Cerebellar nuclear complex (tissue), 1 donor: ENCODE results near the gene PAK6.
A peak's percentile ranks its signal among the peaks of the same experiment; 100 is the strongest.

ENCODE experiments used
- DNase-seq, 2 experiments: peaks; one replicate each; lab custom pipeline; 2025; lab: John Stamatoyannopoulos, UW

The PAK6 gene

GRCh38 chr15:40310001-40310959 is 71.4 kb downstream of the PAK6 start:
- DNase-seq: no peak

DNA sequence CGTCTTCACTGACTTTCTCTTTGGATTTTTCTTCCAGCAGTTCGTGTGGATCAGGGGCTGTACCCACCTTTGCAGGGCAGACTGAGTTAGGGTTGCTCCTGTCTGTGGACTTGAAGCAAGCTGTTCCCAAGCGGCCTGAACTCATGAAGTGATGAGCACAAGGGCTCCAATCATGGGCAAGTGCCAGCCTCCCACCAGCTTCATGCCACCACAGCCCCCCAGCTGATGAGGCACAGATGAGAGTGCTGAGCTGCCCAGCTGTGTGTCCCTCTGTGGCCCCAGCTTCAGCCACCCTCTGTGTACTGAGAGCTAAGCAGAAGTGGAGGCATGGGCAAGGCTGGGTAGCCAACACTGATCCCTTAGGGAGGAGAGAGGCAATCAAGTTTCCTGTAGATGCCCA is 72.1 kb downstream of the PAK6 start:
- no peak for DNase-seq

- DNase-seq: no peak
These were observed 73.7 kb downstream of the PAK6 start for GRCh38 chr15:40312370-40313158.

DNA sequence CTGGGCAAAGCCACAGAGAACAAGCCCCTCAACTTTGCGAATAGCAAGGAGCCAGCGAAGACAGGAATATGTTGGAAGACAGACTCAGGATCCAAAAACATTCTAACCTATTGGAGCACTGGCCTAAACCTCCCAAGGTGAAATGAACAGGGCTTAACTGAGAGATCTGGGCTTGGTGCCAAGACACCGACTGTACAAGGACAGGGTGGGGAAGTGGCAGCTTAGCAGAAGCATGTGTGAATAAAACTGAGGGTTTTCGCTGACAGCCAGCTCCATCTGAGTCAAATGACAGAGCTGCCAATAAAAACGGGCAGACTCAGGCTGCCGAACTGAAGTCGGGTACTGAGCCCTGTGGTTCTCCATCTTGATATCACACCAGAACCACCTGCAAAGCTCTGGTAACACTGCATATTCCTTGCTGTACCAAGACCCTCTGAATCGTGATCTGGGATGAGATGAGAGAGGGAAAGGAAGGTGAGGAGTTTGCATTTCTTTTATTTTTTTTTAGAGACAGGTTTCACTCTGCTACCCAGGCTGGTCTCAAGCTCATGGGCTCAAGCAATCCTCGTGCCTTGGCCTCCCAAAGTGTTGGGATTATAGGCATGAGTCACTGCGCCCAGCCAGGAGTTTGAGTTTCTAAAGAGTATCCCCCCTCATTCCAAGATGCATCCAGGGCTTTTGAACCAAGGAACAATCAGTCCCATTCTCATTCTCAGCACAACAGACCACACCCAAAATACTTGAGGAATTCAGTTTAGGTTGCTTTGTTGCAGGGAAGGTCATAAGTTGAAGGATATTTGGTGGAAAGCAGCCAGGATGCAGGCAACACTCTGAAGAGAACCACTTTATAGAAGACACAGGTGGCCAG is 74.9 kb downstream of the PAK6 start:
- peak in 1 of 2 experiments; percentile 37 for DNase-seq

DNA sequence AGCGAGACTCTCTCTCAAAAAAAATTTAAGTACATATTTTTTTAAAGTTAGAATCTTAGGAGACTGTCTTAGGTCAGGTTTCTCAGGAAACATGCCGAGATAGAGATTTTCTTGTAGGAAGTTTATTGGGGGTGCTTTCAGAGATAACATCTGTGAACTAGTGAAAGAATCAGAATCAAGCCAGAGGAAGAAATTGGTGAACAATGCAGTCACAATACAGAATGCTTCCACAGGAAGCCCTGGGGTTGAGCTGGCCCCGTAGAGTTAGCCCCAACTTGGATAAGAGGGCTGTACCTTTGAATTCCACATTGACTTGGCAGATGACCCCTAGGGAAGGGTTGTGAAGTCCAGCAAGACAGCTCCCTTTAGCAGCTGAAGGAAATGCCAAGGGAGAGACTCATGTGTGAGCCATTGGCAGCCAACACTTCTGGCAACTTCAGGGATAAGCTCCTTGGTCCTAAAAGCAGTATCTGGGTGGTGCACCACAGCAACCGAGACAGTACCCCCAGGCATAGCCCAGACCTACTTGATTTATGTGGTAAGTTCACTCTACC is 75.9 kb downstream of the PAK6 start:
- no peak for DNase-seq

- no peak for DNase-seq
These were observed 78.1 kb downstream of the PAK6 start for GRCh38 chr15:40316931-40317330.

DNA sequence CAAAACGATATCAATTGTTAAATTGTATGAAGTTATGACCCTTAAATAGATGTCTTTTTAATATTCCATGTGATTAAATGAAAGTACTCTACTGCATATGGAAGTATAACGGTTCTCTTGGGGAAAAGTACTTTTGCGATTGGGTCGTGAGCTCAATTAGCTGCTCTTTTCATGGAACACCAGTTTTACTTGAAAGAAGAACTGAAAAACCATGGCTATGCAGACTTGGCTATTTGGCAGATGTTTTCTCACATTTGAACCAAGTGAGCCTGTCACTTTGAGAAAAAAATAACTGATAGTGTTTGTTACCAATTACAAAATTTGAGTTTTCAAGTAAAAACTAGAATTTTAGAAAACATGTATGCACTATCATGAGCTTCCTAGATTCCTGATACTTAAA is 78.7 kb downstream of the PAK6 start:
- no peak for DNase-seq

DNA sequence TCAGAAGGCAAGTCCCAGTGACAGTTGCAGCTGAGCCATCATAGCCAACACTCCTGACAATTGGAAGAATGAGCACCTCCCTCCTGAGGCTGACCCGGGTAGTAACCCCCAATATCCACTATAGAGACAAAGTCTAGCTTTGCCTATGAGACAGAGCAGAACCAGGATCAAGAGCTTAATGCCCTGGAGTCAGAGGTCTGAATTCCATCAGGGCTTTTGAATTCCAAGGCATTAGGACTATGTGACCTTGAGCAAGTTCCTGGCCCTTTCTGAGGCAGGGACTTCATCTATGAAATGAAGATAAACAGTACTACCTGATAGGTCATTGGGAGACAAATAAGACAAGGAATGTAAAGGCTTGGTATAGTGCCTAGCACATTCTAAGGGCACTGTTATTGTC is 81.5 kb downstream of the PAK6 start:
- no peak for DNase-seq

DNA sequence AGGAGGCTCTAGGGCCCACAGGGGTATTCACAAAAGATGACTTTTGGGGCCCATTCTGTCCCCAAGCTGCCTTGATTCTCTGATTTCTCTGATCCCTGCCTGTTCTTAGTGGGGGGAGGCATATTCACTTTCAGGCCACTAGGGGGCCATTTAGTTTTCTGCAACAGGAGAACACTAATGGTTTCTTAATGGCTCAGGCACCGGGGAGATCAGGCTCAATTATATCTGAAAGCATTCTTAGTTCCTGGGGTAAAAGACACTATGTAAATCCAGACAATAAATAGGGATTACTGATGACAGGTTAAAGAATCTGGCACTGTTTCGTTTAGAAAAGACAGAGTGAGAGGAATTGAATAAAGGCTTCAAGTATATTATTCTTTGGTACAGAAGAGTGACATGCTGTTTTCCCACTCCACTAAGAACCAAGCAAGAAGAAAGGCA is 82.1 kb downstream of the PAK6 start:
- peak in 1 of 2 experiments; percentile 57 for DNase-seq

- no peak for DNase-seq
These were observed 83.8 kb downstream of the PAK6 start for GRCh38 chr15:40322531-40323238.

DNA sequence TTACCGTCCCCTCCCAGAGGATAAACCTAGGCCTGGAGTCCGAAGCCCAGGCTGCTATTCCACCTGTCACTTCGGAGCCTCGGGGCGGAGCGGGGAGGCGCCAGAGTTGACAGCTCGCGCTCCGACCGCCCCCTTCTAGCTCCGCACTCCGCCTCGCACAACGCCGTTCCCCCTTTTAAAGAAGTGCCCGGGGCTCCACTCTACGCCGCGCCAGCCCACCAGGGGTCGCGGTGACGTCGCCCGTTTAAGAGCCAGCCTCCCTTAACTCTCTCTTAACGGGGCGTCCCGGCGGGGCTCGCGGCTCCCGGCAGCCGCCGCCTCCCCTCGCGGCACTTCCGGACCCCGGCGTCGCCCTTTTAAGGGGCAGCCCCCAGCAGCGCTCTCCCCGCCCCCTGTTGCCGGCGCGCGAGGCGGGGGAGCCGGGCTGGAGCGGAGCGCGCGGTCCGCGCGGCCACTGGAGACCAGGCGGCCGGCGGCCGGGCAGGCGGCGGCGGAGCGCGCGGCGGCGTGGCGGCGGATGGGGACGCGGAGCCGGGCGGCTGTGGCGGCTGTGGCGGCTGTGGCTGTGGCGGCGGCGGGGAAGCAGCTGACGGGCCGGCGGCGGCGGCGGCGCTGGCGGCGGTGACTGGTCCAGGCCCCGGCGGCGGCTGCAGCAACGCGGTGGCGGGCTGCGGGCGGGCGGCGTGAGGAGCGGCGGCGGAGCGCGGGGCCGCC is 84.5 kb downstream of the PAK6 start, which contains the start of gene INAFM2:
Gene INAFM2, plus strand, starts transcription at position 454 of the 714 bp plus-strand sequence. CDS start 364 bp downstream, outside the sequence.
- peak in 1 of 2 experiments; percentile 62 for DNase-seq

DNA sequence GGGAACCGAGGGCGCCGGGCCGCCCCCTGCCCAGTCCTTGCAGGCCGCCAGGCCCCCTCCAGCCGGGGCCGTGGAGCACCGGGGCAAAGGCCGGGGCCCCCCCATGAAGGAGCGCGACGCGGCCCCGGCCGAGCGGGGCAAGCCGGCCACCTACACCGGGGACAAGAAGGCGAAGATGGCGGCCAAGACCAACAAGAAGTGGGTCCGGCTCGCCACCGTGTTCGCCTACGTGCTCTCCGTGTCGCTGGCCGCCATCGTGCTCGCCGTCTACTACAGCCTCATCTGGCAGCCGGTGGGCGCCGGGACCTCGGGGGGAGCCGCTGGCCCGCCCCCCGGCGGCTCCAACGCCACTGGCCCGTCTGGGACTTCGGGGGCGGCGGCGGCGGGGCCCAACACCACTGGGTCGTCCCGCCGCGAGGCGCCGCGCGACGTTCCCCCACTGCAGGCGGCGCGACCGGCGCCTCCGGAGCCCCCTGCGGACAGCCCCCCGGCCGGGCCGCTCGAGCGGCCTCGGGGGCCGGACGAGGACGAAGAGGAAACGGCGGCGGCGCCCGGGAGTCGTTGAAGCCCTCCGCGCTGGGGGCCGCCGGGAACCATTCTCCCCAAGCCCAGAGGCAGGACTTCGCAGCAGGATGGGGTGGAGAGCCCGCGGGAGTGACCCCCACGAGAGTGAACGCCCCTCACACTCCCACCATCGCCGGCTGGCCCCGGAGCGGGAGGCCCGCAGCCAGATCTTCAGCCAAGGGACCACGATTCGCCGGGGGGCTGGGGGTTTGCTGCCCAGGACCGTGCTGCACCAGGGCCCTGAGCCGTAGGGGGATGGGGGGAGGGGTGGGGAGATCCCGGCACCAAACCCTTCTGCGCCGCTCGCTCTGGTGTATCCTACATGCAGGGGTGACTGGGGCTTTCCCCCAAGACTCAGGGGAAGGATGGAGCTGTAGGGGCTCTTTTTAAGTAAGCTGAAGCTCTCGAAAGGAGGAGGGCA is 85.4 kb downstream of the PAK6 start:
- DNase-seq: no peak

- DNase-seq: no peak
These were observed 86.3 kb downstream of the PAK6 start for GRCh38 chr15:40325188-40325587.

DNA sequence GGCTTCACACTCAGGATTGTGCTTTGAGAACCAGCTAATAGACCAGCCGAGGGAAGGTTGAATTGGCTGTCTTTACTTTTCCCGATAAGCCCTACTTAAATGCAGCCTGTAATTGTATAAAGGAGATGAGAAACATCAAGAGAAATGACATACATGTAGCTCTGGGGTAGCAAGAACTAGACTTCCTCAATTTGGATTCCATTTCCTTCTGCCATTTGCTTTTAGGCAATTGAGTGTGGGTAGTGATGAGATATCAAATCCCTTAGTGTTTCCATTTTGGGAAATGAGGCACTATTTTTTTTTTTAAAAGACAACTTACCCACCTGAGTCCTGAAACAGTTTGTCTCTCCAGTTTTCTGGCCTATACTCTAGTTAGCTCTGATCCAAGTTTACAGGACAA is 86.8 kb downstream of the PAK6 start:
- DNase-seq: no peak
